Islet precursor cell (in vitro differentiated cells): ENCODE results near the gene USP51.
"Not testable (repeated sequence)": the region's sequence is repeated elsewhere in the genome, so short reads cannot be mapped to it uniquely, and the experiment has no call there.

Source experiments
- DNase-seq: peaks from one replicate; pipeline ENCODE4 v3.0.0-alpha.2; 2018

Gene USP51

DNA sequence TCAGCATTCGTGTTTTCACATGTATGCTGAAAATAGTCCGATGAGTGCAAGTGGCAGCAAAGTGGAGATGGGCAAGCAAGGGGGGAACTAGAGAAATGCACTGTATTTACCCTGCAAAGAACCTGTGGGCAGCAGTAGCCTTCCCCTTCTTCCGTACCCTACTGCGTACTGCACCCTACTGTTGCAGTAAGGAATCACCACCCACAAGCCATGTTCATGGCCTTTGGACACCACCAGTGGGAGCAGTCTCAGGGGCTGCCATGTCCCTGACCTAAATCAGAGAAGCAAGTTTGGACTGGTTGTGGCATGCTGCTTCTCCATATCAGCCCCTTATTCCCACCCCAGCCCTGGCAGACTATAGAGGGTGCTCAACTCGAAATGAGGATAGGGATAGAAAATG, 25.6 kb downstream of the USP51 start:
- not testable (repeated sequence) for DNase-seq

- DNase-seq = not testable (repeated sequence)
Observed at GRCh38 chrX:55459926-55460325, 29.7 kb downstream of the USP51 start.

- not testable (repeated sequence) for DNase-seq
Observed at GRCh38 chrX:55459426-55459825, 30.2 kb downstream of the USP51 start.

DNA sequence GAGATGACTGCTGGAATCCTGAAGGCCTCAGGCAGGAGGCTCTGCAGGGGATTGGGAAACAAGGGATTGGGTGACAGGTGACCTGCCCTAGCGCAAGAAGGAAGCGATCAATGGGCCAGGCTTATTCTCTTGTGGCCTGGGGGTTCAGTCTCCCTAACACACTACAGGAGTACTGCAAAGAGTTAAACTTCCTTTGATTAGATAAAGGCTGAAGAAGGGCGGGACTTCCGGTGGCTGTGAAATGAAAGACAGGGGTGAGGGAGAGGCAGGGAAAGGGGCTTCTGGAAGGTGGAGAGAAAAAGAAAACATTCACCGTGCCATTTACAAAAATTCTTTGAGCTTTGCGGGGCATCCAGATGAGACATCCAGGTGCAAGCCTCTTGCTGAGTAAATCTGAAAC, 33.9 kb downstream of the USP51 start:
- not testable (repeated sequence) for DNase-seq

GRCh38 chrX:55452833-55453124, 36.9 kb downstream of the USP51 start:
- DNase-seq = no peak

DNA sequence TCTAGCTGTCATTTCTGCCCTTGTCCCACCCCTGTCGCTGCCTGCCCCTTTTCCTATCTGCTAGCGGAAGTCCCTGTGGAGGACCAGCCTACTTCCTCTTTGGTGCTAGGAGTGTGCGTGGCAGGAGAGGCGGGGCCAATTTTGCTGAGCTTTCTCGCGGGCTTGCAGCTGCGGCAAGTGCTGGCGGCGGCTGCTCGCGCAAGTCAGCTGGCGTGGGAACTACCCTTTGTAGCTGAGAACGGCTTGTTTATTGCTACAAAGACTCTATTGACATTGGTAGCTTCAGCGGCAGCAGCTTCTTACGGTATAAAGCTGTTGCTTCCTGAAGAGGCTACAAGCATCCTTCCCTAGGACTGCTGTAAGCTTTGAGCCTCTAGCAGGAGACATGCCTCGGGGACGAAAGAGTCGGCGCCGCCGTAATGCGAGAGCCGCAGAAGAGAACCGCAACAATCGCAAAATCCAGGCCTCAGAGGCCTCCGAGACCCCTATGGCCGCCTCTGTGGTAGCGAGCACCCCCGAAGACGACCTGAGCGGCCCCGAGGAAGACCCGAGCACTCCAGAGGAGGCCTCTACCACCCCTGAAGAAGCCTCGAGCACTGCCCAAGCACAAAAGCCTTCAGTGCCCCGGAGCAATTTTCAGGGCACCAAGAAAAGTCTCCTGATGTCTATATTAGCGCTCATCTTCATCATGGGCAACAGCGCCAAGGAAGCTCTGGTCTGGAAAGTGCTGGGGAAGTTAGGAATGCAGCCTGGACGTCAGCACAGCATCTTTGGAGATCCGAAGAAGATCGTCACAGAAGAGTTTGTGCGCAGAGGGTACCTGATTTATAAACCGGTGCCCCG, 37.4 kb downstream of the USP51 start, which contains the start of gene MAGEH1:
MAGEH1 (plus strand) TSS at position 138 of the 843 bp plus-strand sequence; CDS start at position 386, 248 bp downstream.
- DNase-seq = peak; percentile 88

- no peak for DNase-seq
Observed at GRCh38 chrX:55451626-55451989, 38.0 kb downstream of the USP51 start.

DNA sequence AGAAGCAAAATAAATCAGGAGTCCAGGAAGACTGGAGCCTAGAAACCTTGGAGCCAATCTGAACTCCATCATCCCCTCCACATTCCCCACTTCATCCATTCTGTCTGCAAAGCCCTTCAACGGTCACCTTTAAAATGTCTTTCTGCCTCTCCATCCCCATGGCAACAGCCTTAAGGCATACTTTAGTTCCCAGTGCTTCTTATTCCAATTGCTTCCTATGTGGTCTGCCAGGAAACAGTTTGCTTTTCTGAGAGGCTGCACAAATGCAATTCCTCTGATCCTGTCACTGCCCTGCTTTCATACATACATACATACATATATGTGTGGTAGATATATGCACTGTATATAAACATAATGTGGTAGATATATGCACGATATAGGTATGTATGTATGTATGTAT, 38.5 kb downstream of the USP51 start:
- no peak for DNase-seq

GRCh38 chrX:55450259-55450658, 39.4 kb downstream of the USP51 start:
- no peak for DNase-seq

GRCh38 chrX:55443468-55443867, 46.2 kb downstream of the USP51 start:
- DNase-seq = not testable (repeated sequence)
